NCI-H226 (cell line): Measurements from ENCODE around the gene TCF4.

Experiments used
- DNase-seq: peaks from one replicate; pipeline ENCODE4 v3.0.0-alpha.2; 2015

TCF4 gene

DNA sequence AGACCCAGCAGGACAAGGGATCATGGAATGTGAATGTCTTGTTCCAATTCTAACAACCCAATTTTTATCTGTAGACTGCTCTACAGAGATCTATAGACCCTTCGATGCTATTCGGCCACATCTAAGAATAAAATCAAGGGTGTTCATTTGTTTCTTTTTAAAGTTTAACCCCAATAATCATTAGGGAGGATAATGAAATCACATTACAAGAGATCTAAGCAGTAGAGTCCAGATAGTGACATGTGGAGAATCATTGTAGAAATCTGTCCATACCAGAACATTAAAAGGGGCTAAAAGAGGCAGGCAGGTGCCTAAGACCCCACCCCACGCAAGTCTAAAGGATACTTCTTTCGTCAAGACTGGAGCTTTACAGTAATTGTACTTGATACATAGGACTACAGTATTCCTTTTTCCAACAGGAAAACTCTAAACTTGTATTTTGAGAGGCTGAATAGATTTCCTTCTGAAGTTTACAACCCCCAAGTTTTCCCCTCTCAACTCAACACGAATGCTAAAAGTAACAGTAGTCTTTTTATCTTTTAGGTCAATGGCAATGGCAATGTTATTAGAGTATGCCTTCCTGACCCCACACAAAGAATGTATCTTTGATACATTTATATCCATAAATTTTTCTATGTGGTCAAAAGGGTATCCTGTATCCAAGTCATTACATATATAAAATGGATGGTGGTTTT is 183.7 kb downstream of the TCF4 start:
- DNase-seq = no peak

- DNase-seq = no peak
These were observed 184.5 kb downstream of the TCF4 start for GRCh38 chr18:55403421-55403949.

- DNase-seq = no peak
These were observed 185.1 kb downstream of the TCF4 start for GRCh38 chr18:55402731-55403405.

DNA sequence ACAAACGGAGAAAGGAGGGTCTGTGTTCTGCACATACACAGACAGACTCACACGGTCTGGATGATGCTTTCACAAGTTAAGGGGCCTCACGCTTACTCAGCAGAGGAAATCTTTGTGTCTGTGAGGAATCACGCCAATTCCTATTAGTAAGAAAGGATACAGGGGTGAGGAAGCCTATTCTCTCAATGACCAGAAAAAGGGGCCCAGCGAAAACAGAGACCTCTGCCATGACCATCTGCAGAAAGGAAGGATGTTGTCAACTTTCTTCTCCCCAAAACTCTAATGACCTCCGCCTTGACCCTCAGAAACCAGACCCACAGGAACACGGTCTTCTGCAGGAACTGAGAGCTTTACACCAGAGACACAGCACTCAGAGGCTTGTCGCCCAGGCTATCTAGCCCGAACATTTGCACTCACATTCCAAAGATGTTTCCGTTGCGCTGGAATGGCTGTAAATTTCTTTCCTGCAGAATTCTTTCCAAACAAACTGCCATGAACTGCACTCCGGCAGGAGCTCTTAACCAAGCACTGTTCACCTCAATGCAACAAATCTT is 186.3 kb downstream of the TCF4 start:
- DNase-seq = peak; percentile 24

DNA sequence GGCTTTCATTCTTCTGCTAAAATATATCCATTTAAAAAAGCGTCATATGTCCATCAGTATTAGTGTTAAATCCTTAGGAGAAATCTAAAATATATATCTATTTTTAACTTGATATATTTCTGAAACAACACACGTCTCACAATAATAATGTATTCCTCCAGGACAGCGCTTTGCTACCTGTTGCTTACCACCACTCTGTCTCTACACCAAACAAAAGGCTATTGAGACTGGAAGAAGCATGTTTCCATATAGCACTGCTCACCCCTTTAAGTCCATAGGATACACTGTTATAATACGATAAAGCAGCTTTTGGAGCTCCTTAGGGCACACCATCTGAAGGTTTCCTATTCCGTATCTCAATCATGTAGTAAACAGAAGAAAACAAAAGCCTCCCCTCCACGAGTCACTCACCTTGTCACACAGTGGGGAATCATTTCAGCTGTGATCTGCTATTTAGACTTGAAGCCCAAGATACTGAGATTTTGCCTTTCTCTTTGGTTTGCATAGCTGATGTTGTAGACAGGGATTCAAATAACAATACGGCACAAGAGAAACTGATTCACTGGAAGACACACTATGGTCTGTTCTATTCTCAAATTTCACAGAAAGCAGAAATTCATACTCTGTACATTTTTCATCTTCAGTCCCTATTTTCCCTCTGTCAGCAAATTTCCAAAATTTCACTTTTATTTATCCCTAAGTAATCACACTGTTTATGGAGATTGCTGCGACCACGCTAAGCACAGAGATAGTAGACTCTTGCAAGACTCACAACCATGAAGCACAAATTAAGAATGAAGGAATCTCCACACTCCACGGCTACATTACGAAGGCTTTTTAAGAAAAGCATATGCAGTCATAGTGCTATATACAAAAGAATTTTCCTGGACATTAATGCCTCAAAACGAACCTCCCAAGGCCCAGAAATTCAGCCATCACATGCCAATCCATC is 187.1 kb downstream of the TCF4 start:
- no peak for DNase-seq

DNA sequence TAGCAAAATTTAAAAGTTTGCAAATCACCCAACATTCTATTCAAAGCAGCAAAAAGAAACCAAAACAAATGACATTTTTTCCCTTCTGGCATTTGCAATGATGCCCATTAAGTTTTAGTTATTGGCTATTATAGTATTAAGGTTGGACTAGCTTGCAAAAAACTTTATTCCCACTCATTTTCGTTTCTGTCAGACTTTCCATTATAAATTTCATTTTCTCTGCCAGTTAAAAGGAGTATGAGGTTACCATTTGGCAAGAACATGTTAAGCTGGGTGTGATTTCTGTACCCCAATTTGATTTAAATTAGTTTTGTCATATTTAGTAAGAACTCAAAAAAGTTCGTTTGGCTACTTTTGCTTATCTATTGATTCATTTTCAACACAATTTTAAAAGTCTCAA is 187.9 kb downstream of the TCF4 start:
- no peak for DNase-seq

- DNase-seq = no peak
These were observed 189.1 kb downstream of the TCF4 start for GRCh38 chr18:55398858-55399257.

DNA sequence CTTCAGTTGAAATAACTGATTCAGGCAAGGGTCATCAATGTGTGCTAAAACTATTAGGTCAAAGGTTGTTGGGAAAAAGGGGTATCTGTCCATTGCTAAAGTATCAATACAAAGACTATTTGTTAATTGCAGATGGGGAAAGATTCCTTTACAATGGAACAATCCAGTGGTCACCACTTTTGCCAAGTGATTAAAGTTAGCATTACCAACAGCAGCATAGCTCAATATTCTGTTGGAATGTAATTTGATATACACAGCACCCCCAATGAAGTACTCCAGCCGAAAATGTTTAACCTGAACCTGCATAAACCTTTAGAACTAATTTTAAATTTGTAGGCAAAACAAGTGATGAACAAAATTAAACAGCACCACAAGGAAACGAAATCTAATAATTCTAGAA is 191.0 kb downstream of the TCF4 start:
- no peak for DNase-seq

DNA sequence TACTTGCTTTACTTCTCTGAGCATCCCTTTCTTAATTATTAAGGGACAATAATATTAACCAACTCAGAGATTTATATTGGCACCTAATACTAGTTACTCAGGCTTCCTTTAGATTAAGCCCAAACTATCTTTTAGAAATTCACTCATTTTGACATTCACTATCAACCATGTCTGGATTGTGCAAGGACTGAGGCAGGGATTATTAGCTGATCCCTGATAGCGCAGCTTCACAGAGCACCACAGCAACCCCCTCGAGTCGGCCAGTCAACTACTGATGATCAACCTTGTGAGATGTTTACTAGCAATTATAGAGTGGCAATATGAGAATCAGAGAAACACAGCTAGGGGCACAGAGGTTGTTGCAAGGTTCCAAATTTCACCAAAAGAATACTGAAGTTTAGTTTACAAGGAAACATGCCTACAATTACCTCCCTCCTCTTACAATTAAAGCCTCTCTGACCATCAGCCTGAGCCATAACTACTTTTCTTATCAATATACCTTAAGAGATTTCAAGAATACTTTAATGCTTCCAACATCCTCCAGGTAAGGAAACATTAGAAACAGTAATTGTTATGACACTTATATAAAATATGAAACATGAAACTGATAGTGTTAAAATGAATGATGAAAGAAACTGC is 191.6 kb downstream of the TCF4 start:
- DNase-seq = no peak

DNA sequence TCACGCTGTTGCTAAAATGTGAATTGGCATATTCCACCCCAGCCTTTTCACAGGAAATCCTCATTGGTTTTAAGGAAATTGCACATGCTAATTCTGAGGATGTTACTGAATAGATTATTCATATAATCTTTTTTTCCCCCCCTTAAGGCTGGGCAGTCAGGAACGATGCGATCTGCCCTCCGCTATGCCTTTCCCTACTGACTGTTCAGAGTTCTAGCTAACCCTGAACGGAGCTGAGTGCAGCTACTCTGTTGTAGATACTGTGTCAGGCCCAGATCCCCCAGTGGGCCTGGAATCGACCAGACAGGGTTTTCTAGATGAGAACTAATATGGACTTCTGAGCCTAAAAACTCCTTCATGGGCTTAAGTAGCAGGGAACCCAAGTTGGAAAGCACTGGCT is 192.2 kb downstream of the TCF4 start:
- DNase-seq = no peak

GRCh38 chr18:55390898-55391297 is 197.1 kb downstream of the TCF4 start:
- no peak for DNase-seq

- DNase-seq = no peak
These were observed 200.6 kb downstream of the TCF4 start for GRCh38 chr18:55387139-55387984.

DNA sequence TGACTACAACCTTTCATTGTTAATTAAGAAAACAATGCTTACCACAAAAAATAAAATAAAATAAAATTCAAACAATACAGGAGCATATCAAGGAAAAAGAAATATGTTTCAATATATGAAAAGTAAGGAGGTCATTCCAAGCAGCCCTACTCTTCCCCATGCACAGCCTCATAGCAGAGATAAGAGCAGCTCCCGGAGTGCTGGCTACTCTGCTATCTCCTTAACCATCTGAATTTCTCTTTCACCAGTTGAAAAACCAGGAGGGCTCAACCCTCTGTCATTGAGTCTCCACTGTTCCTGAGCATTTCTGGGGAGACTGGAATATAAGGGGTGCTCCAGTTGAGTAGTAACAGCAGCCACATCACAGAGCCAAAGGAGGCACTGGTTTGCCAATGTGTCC is 201.4 kb downstream of the TCF4 start:
- DNase-seq = no peak

GRCh38 chr18:55385770-55386169 is 202.2 kb downstream of the TCF4 start:
- DNase-seq = no peak

GRCh38 chr18:55384551-55385275 is 203.3 kb downstream of the TCF4 start:
- no peak for DNase-seq

GRCh38 chr18:55384115-55384514 is 203.9 kb downstream of the TCF4 start:
- no peak for DNase-seq

DNA sequence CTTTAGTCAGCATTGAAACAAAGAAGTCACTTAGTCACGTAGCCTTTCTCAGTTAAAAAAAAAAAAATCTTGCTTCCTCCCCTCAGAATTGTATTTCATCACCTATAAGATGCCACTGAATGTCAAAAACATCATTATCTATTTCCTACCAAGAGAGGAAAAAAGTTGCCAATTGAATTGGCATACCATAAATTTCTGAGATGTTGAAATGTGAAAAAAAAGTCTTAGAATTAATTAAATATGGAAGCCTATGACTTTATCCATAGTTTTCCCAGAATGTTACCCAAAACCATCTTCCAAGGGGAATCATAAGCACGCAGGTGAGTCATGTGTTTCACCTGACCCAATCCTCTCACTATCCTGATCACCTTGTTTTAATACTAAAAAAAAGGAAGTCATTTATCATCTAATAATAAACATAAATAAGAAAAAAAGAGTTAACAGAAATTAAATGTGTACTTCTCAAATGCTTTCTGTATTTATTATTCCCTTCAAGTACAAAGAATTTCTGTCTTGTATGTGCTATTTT is 205.7 kb downstream of the TCF4 start:
- no peak for DNase-seq

GRCh38 chr18:55381277-55381676 is 206.7 kb downstream of the TCF4 start:
- no peak for DNase-seq

DNA sequence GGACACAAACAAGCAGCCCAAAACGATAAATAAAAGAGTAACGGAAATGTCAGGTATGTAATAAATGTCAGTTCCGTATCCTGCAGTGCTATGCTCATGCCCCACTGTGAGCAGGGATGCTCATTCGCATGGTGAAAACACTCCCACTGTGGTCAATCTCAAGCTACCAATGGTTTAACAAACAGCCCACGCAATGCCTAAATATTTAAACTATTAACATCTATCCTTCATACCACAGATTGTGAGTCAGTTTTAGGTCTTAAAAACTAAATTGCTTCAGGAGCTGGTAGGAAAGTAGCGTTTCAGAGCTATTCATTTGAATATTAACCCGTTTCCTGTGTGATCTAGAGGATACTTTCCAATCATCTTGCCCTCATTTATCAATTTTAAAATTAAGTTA is 207.4 kb downstream of the TCF4 start:
- no peak for DNase-seq

DNA sequence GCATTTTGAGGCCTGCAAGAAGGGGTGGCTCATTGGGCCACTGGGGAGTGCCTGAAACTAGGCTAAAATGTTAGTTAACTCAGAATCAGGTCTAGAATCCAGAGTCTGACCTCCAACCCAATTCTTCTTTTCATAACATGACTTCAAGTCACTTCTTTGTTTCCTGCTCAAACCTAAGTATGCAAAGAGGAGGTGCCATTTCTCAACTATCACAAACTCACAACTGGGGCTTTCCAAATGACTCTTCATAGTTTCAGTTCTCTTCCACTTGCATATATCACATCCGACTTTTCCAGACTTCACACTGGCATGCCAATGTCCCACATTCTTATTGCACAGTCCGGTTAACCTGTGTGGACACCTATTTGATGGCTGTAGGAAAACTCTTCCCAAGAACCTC is 211.6 kb downstream of the TCF4 start:
- no peak for DNase-seq

DNA sequence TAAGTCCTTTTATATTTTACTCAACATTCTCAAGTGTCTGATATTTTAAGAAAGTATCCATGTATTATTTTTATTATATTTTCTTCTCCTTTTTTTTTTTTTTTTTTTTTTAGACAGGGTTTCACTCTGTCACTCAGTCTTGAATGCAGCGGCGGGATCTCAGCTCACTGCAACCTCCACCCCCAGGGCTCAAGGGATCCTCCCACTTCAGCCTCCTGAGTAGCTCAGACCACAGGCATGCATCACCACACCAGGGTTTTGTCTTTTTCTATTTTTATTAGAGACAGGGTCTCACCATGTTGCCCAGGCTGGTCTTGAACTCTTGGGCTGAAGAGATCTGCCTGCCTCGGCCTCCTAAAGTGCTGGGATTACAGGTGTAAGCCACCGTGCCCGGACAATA is 212.1 kb downstream of the TCF4 start:
- DNase-seq = no peak
